ENCODE data around the gene PLPPR5.

PLPPR5 gene

DNA sequence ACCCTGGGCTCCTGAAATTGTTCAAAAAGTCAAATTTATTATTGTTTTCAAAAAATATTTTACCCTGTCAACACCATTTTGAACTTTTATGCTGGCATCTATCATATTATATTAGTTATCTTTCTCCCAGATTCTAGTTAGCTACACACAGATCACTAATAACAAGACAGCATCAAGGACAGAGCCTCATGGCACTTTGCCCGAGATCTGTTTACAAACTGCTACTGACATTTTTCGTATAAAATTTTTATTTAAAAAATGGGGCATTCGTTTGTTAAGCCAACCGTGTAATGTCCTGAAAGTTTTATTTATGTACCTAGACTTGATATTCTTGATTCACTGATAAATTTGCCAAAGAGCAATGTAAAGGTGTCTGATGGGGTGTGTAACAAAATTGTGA, 78.1 kb downstream of the PLPPR5 start:
- DNase-seq = no peak
- Histone ChIP-seq H3K9me3 (replicated peaks; ENCODE audit: insufficient read depth, low read length) (no peaks in the 10 kb centered on the region), H3K9me2 (replicated peaks; ENCODE audit: insufficient read depth, low read length) (no peaks in the 10 kb centered on the region), H3K27me3 (replicated peaks; ENCODE audit: insufficient read depth, low read length) (no peaks in the 10 kb centered on the region), H3K79me2 (ENCODE audit: low read length) (no peaks in the 10 kb centered on the region), H4K20me1 (ENCODE audit: insufficient read depth, low read length) (no peaks in the 10 kb centered on the region), H3K36me3 (replicated peaks; ENCODE audit: insufficient read depth, low read length) (no peaks in the 10 kb centered on the region), H2AFZ (ENCODE audit: low read length) (no peak overlapping the region), H3K4me1 (ENCODE audit: low read length) (no peaks in the 10 kb centered on the region), H3K4me2 (ENCODE audit: low read depth, low read length) (no peak overlapping the region), H3K27ac (ENCODE audit: low read length) (no peak overlapping the region), H3K4me3 (ENCODE audit: low read length) (no peak overlapping the region), H3F3A (ENCODE audit: insufficient read depth, low read length) (no peaks in the 10 kb centered on the region), H3K9ac (ENCODE audit: low read length) (no peak overlapping the region)
- TF ChIP-seq EZH2 (optimal IDR thresholded peaks at IDR 0.05; ENCODE audit: low read depth, low read length) (no peak), EZH2phosphoT487 (IDR thresholded peaks at IDR 0.05; ENCODE audit: low read length) (no peak)
- TF ChIP-seq, protein P1, sequence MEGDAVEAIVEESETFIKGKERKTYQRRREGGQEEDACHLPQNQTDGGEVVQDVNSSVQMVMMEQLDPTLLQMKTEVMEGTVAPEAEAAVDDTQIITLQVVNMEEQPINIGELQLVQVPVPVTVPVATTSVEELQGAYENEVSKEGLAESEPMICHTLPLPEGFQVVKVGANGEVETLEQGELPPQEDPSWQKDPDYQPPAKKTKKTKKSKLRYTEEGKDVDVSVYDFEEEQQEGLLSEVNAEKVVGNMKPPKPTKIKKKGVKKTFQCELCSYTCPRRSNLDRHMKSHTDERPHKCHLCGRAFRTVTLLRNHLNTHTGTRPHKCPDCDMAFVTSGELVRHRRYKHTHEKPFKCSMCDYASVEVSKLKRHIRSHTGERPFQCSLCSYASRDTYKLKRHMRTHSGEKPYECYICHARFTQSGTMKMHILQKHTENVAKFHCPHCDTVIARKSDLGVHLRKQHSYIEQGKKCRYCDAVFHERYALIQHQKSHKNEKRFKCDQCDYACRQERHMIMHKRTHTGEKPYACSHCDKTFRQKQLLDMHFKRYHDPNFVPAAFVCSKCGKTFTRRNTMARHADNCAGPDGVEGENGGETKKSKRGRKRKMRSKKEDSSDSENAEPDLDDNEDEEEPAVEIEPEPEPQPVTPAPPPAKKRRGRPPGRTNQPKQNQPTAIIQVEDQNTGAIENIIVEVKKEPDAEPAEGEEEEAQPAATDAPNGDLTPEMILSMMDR (IDR thresholded peaks at IDR 0.05; ENCODE audit: low read length) = no peak

DNA sequence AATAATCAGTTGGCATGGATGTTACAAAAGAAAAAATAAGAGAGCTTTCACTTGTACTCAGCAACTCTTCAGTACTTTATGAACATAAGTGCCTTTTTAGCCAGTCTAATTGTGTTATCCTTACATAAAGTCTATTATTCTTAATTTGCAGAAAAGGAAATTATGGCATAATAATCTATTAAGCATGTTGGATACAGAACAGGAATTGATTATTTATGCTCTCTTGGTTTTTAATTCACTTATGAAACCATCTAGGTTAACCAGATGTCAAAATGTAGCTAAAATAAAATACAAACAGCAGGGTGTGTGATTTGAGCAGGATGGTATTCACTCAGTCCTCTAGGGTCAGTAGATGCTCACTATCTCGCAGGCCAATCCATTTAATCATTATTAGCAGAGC, 79.7 kb downstream of the PLPPR5 start:
- Histone ChIP-seq H3K9me3 (replicated peaks; ENCODE audit: insufficient read depth, low read length) (no peaks in the 10 kb centered on the region), H3K27ac (ENCODE audit: low read length) (no peak overlapping the region), H4K20me1 (ENCODE audit: insufficient read depth, low read length) (no peaks in the 10 kb centered on the region), H3K4me1 (ENCODE audit: low read length) (no peaks in the 10 kb centered on the region), H3K4me2 (ENCODE audit: low read depth, low read length) (no peak overlapping the region), H3K27me3 (replicated peaks; ENCODE audit: insufficient read depth, low read length) (no peaks in the 10 kb centered on the region), H2AFZ (ENCODE audit: low read length) (no peak overlapping the region), H3K9me2 (replicated peaks; ENCODE audit: insufficient read depth, low read length) (no peaks in the 10 kb centered on the region), H3K4me3 (ENCODE audit: low read length) (no peak overlapping the region), H3K36me3 (replicated peaks; ENCODE audit: insufficient read depth, low read length) (no peaks in the 10 kb centered on the region), H3K79me2 (ENCODE audit: low read length) (no peaks in the 10 kb centered on the region), H3F3A (ENCODE audit: insufficient read depth, low read length) (no peaks in the 10 kb centered on the region), H3K9ac (ENCODE audit: low read length) (no peak overlapping the region)
- DNase-seq = no peak
- TF ChIP-seq, protein P1 (IDR thresholded peaks at IDR 0.05; ENCODE audit: low read length) = no peak
- no peak for TF ChIP-seq EZH2phosphoT487 (IDR thresholded peaks at IDR 0.05; ENCODE audit: low read length)

DNA sequence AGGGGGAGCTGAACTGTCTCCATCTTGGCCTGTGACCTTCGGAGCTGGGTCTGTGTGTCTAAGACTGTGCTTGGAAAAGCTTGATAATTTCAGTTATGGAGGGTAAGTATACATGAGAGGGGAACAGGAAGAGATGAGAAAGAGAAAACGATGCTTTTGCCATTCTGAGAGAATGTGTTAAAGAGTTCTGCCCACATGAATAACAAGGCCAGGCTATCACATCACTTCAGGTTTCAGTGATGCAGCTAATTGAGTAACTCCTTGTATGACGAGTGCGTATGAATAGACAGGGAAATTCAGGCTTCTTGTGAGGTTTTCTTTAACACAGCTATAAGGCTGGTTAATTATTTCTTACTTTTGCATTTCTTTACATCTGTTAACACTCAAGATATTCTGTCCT, 81.0 kb downstream of the PLPPR5 start:
- Histone ChIP-seq H4K20me1 (ENCODE audit: insufficient read depth, low read length) (no peaks in the 10 kb centered on the region), H3K36me3 (replicated peaks; ENCODE audit: insufficient read depth, low read length) (no peaks in the 10 kb centered on the region), H3K9ac (ENCODE audit: low read length) (no peak overlapping the region), H3K27me3 (replicated peaks; ENCODE audit: insufficient read depth, low read length) (no peaks in the 10 kb centered on the region), H3K4me1 (ENCODE audit: low read length) (no peaks in the 10 kb centered on the region), H3K4me2 (ENCODE audit: low read depth, low read length) (no peak overlapping the region), H3K27ac (ENCODE audit: low read length) (no peak overlapping the region), H3K4me3 (ENCODE audit: low read length) (no peak overlapping the region), H3K9me2 (replicated peaks; ENCODE audit: insufficient read depth, low read length) (no peaks in the 10 kb centered on the region), H2AFZ (ENCODE audit: low read length) (no peak overlapping the region), H3K9me3 (replicated peaks; ENCODE audit: insufficient read depth, low read length) (no peaks in the 10 kb centered on the region), H3F3A (ENCODE audit: insufficient read depth, low read length) (no peaks in the 10 kb centered on the region), H3K79me2 (ENCODE audit: low read length) (no peaks in the 10 kb centered on the region)
- DNase-seq = no peak
- TF ChIP-seq EZH2phosphoT487 (IDR thresholded peaks at IDR 0.05; ENCODE audit: low read length) (no peak), EZH2 (optimal IDR thresholded peaks at IDR 0.05; ENCODE audit: low read depth, low read length) (no peak)
- TF ChIP-seq, protein P1 (IDR thresholded peaks at IDR 0.05; ENCODE audit: low read length) = no peak
